Peyer's patch (tissue), 4 donors: ENCODE measurements around the gene SFTA2.

ENCODE experiments used
- POLR2A ChIP-seq, 2 donors: fragments of 450-650 bp; IDR thresholded peaks; one replicate each; pipeline ENCODE4 v1.5.1; 2017; ENCODE audit warnings: antibody characterized with exemption in 2 of 2, mild to moderate bottlenecking in 2 of 2, moderate library complexity in 2 of 2
- TF ChIP-seq, protein P1 (sequence below), 6 experiments: fragments of 450-650 bp in 4 of 6; fragments of 200-600 bp in 2 of 6; sonication (generic) in 1 of 6; IDR thresholded peaks; one replicate each; pipeline ENCODE4 v1.5.1; 2017 to 2019; ENCODE audit warnings: antibody characterized with exemption in 6 of 6, mild to moderate bottlenecking in 3 of 6, moderate library complexity in 1 of 6

DNA sequence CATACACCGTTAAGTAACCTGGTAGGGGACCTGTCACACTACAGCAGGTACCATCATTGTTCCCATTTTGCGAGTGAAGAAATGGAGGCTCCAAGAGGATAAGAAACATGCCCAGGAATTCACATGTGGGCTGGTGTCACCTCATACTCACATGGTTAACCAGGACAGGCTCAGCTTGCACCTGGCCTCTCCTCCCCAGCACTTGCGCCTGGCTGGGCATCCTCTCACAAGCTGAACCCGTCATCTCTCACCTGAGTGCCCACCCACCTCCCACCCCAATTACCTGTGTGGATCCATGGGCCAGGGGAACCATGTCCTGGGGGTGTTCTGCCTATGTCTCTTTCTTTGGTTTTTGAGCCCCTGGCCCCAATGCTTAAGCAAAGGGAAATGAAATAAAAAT lies 1.5 kb downstream of the SFTA2 start:
- no peak for TF ChIP-seq POLR2A (IDR thresholded peaks at IDR 0.05)
- TF ChIP-seq, protein P1, sequence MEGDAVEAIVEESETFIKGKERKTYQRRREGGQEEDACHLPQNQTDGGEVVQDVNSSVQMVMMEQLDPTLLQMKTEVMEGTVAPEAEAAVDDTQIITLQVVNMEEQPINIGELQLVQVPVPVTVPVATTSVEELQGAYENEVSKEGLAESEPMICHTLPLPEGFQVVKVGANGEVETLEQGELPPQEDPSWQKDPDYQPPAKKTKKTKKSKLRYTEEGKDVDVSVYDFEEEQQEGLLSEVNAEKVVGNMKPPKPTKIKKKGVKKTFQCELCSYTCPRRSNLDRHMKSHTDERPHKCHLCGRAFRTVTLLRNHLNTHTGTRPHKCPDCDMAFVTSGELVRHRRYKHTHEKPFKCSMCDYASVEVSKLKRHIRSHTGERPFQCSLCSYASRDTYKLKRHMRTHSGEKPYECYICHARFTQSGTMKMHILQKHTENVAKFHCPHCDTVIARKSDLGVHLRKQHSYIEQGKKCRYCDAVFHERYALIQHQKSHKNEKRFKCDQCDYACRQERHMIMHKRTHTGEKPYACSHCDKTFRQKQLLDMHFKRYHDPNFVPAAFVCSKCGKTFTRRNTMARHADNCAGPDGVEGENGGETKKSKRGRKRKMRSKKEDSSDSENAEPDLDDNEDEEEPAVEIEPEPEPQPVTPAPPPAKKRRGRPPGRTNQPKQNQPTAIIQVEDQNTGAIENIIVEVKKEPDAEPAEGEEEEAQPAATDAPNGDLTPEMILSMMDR (IDR thresholded peaks at IDR 0.05): no peak
